CD4-positive, alpha-beta memory T cell (primary cell): ENCODE measurements around the gene LSM14B. TPM values are rescaled to one million over a fixed set of nuclear protein-coding genes. Genes with fewer than 3 reads are reported as not detected.

Source experiments
- CTCF ChIA-PET: fragments of 350-600 bp; sonication (Branson Sonifier 250); formaldehyde crosslinking; loops from one replicate; lab custom pipeline; 2021; ENCODE audit warnings: inconsistent platforms; ENCODE audit not compliant: partially characterized antibody; lab: Charles Lee
- POLR2A ChIA-PET: fragments of 350-600 bp; sonication (Branson Sonifier 250); formaldehyde crosslinking; loops from one replicate; lab custom pipeline; 2021; ENCODE audit not compliant: partially characterized antibody; lab: Charles Lee
- DNase-seq, 5 donors: peaks; one replicate each; pipeline versions ENCODE4 v3.0.0 to v3.0.0-alpha.2; 2020 to 2022; ENCODE audit warnings: mixed read lengths in 1 of 5
- H3K27ac ChIP-seq: one replicate; pipeline ENCODE4 v1.7.0; 2013; ENCODE audit warnings: low read depth, low read length
- H3K27me3 ChIP-seq: 2 replicates; pipeline ENCODE4 v1.7.0; 2013; ENCODE audit warnings: mild to moderate bottlenecking, low read length, moderate library complexity; ENCODE audit not compliant: insufficient read depth
- H3K36me3 ChIP-seq: 2 replicates; pipeline ENCODE4 v1.7.0; 2013; ENCODE audit warnings: mild to moderate bottlenecking, low read length, moderate library complexity; ENCODE audit not compliant: insufficient read depth
- H3K4me1 ChIP-seq: 2 replicates; pipeline ENCODE4 v1.7.0; 2013; ENCODE audit warnings: mild to moderate bottlenecking, low read length, moderate library complexity; ENCODE audit not compliant: insufficient read depth
- H3K4me3 ChIP-seq, 2 donors: one replicate each; pipeline ENCODE4 v1.7.0; 2013; ENCODE audit warnings: low read length in 2 of 2, mild to moderate bottlenecking in 1 of 2
- H3K9me3 ChIP-seq, 2 donors: one replicate each; pipeline ENCODE4 v1.7.0; 2013; ENCODE audit warnings: low read length in 2 of 2, control low read depth in 1 of 2; ENCODE audit not compliant: control insufficient read depth in 1 of 2
- H3K27ac Mint-ChIP-seq, 7 donors: one replicate each; pipeline ENCODE4 v1.8.0; 2020 to 2021; ENCODE audit warnings: mixed read lengths in 7 of 7, mild to moderate bottlenecking in 6 of 7, inconsistent platforms in 3 of 7, moderate library complexity in 3 of 7
- H3K27me3 Mint-ChIP-seq, 2 donors: one replicate each; pipeline ENCODE4 v1.8.0; 2020 to 2021; ENCODE audit warnings: mixed read lengths in 2 of 2
- H3K36me3 Mint-ChIP-seq, 2 donors: one replicate each; pipeline ENCODE4 v1.8.0; 2020 to 2021; ENCODE audit warnings: mixed read lengths in 2 of 2, inconsistent platforms in 1 of 2, mild to moderate bottlenecking in 1 of 2
- H3K4me1 Mint-ChIP-seq, 4 donors: one replicate each; pipeline ENCODE4 v1.8.0; 2020 to 2021; ENCODE audit warnings: mixed read lengths in 4 of 4, mild to moderate bottlenecking in 1 of 4
- H3K4me3 Mint-ChIP-seq, 8 donors: one replicate each; pipeline ENCODE4 v1.8.0; 2020 to 2021; ENCODE audit warnings: mixed read lengths in 8 of 8, mild to moderate bottlenecking in 7 of 8, moderate library complexity in 6 of 8, inconsistent platforms in 3 of 8
- H3K9me3 Mint-ChIP-seq, 8 donors: one replicate each; pipeline ENCODE4 v1.8.0; 2020 to 2021; ENCODE audit warnings: mixed read lengths in 8 of 8, mild to moderate bottlenecking in 5 of 8, inconsistent platforms in 3 of 8, moderate library complexity in 1 of 8
- intact Hi-C: fragments of 100-400 bp; cut with micrococcal nuclease; formaldehyde crosslinking; loops from one replicate; pipeline ENCODE4 v1.15.1; 2023
- polyA plus RNA-seq, 2 donors: library from polyadenylated mRNA; unstranded; fragments of 300-500 nt; fragmentation: Illumina TruSeq; gene quantifications; one replicate each; pipeline ENCODE4 v1.2.3, GENCODE V29; 2021
- total RNA-seq, 2 experiments: library from RNA; stranded (reverse); gene quantifications; one replicate each; pipeline ENCODE4 v1.2.3, GENCODE V29; 2021

The LSM14B gene
- total and polyA plus RNA-seq, 4 experiments from 2014 or later = 0.78 to 50.3 (median 24.8) TPM

GRCh38 chr20:62156592-62157386 lies 34.5 kb downstream of the LSM14B start:
- Histone ChIP-seq H3K4me1 (peaks cover 12% of the 10 kb centered on the region), H3K27ac (no peak overlapping the region), H3K9me3 (no peaks in the 10 kb centered on the region), H3K27me3 (no peaks in the 10 kb centered on the region), H3K4me3 (no peak overlapping the region), H3K36me3 (peaks cover 5% of the 10 kb centered on the region)
- Mint-ChIP-seq H3K9me3 (peaks cover 0 to 7% (median 0%) of the 10 kb centered on the region in 8 donors), H3K36me3 (peaks cover 30 to 38% of the 10 kb centered on the region in 2 donors), H3K27ac (no peak overlapping the region), H3K27me3 (no peaks in the 10 kb centered on the region), H3K4me1 (peaks cover 7 to 21% (median 15%) of the 10 kb centered on the region in 4 donors), H3K4me3 (no peak overlapping the region)
- POLR2A ChIA-PET = no interaction called here
- intact Hi-C loops = loop anchor here (1.0 kb wide), 1 partner anchor 145 kb away; no protein-coding TSS in a partner anchor
- DNase-seq = peak; percentile 67 to 71 (median 68)
- CTCF ChIA-PET = interaction anchor here (0.7 to 2.4 kb wide), 10 partner anchors 16 to 150 kb away, joined by 3 to 11 read pairs (median 3); no protein-coding TSS in a partner anchor

DNA sequence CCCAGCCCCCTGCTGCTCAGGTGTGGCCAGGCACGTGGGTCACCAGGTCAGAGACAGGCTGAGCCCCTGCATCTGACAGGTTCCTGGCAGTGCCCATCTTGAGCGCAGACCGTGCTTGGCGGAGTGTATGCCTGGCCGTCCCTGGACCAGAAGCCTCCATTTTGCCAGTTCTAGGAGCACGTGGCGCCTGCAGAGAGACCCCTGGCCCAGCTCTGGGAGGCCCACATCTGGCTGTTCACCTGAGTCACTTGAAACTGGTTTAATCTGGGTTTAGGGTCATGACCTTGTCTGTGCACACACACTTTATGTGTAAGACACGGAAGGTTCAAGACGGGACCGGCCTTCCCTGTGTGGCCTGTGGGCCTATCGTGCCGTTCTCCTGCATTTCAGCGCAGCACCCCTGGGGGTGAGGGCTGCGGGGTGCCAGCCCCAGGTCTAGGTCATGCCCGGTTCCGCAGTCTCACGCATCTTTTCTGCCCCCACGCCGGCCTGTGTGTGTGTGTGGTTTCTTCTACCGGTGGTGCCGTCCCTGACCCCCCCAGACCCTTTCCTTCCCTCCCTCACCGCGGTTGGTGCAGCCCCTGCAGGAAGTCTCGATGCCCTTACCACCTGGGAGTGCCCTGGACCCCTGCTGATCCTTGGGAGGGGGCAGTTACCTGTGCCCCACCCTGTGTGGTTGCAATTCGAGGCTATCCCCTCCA lies 35.3 kb downstream of the LSM14B start:
- no peaks in the 10 kb centered on the region for H3K27me3 ChIP-seq
- Mint-ChIP-seq H3K27ac (peak overlapping the region in 1 of 7 donors; percentile 41), H3K9me3 (peaks cover 0 to 7% (median 0%) of the 10 kb centered on the region in 8 donors), H3K4me1 (peaks cover 6 to 17% (median 13%) of the 10 kb centered on the region in 4 donors), H3K36me3 (peaks cover 32 to 33% of the 10 kb centered on the region in 2 donors), H3K27me3 (no peaks in the 10 kb centered on the region), H3K4me3 (no peak overlapping the region)
- H3K36me3 ChIP-seq = peaks cover 5% of the 10 kb centered on the region
- no peak overlapping the region for H3K4me3 ChIP-seq
- DNase-seq = no peak
- peaks cover 12% of the 10 kb centered on the region for H3K4me1 ChIP-seq
- no peak overlapping the region for H3K27ac ChIP-seq
- no peaks in the 10 kb centered on the region for H3K9me3 ChIP-seq
- intact Hi-C loops = loop anchor here (1.0 kb wide), 1 partner anchor 146 kb away; no protein-coding TSS in a partner anchor
- POLR2A ChIA-PET = no interaction called here
- CTCF ChIA-PET = interaction anchor here (2.4 kb wide), 1 partner anchor 146 kb away, joined by 11 read pairs; no protein-coding TSS in a partner anchor

GRCh38 chr20:62158088-62158400 lies 35.8 kb downstream of the LSM14B start:
- H3K4me3 Mint-ChIP-seq = no peak overlapping the region
- peaks cover 5% of the 10 kb centered on the region for H3K36me3 ChIP-seq
- no peak overlapping the region for H3K27ac ChIP-seq
- peaks cover 12% of the 10 kb centered on the region for H3K4me1 ChIP-seq
- POLR2A ChIA-PET = no interaction called here
- DNase-seq = no peak
- no peaks in the 10 kb centered on the region for H3K27me3 ChIP-seq
- no peak overlapping the region for H3K27ac Mint-ChIP-seq
- H3K36me3 Mint-ChIP-seq = peaks cover 27 to 29% of the 10 kb centered on the region in 2 donors
- H3K27me3 Mint-ChIP-seq = no peaks in the 10 kb centered on the region
- CTCF ChIA-PET = interaction anchor here (2.4 kb wide), 1 partner anchor 147 kb away, joined by 11 read pairs; no protein-coding TSS in a partner anchor
- intact Hi-C loops = no loop called here
- peaks cover 0 to 7% (median 0%) of the 10 kb centered on the region in 8 donors for H3K9me3 Mint-ChIP-seq
- peaks cover 4 to 17% (median 9%) of the 10 kb centered on the region in 4 donors for H3K4me1 Mint-ChIP-seq
- H3K4me3 ChIP-seq = no peak overlapping the region
- no peaks in the 10 kb centered on the region for H3K9me3 ChIP-seq

GRCh38 chr20:62158541-62158940 lies 36.3 kb downstream of the LSM14B start:
- Mint-ChIP-seq H3K4me3 (no peak overlapping the region), H3K4me1 (peaks cover 4 to 17% (median 9%) of the 10 kb centered on the region in 4 donors), H3K27me3 (no peaks in the 10 kb centered on the region), H3K9me3 (peaks cover 0 to 4% (median 0%) of the 10 kb centered on the region in 8 donors), H3K36me3 (peaks cover 22 to 26% of the 10 kb centered on the region in 2 donors), H3K27ac (no peak overlapping the region)
- Histone ChIP-seq H3K27ac (no peak overlapping the region), H3K9me3 (no peaks in the 10 kb centered on the region), H3K27me3 (no peaks in the 10 kb centered on the region), H3K36me3 (peaks cover 5% of the 10 kb centered on the region), H3K4me1 (peaks cover 12% of the 10 kb centered on the region), H3K4me3 (no peak overlapping the region)
- POLR2A ChIA-PET = no interaction called here
- intact Hi-C loops = no loop called here
- CTCF ChIA-PET = no interaction called here
- no peak for DNase-seq

DNA sequence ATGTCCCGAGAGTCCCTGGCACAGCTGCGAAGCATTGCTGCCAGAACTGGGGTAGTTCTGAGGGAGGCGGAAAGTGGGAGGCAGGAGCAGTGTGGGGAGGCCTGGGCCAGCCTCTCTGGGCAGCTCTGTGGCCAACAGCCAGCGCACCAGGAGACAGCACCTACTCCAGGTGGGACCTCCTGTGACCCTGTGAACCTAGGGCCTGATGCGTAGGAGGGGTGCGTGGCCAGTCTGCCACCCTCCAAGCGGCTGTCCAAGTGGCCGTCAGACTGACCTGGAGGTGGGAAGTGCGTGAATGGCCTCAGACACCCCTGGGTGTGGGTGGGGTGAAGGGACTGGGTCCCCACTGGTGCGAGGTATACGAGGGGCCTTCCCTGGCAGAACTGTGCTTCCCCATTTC lies 36.8 kb downstream of the LSM14B start:
- Histone ChIP-seq H3K4me1 (peaks cover 12% of the 10 kb centered on the region), H3K36me3 (peaks cover 5% of the 10 kb centered on the region), H3K27me3 (no peaks in the 10 kb centered on the region), H3K9me3 (no peaks in the 10 kb centered on the region), H3K27ac (no peak overlapping the region), H3K4me3 (no peak overlapping the region)
- ChIA-PET CTCF (no interaction called here), POLR2A (no interaction called here)
- H3K4me3 Mint-ChIP-seq = no peak overlapping the region
- no peak overlapping the region for H3K27ac Mint-ChIP-seq
- intact Hi-C loops = no loop called here
- H3K27me3 Mint-ChIP-seq = no peaks in the 10 kb centered on the region
- no peak for DNase-seq
- peaks cover 21 to 25% of the 10 kb centered on the region in 2 donors for H3K36me3 Mint-ChIP-seq
- no peaks in the 10 kb centered on the region for H3K9me3 Mint-ChIP-seq
- H3K4me1 Mint-ChIP-seq = peaks cover 4 to 17% (median 6%) of the 10 kb centered on the region in 4 donors

DNA sequence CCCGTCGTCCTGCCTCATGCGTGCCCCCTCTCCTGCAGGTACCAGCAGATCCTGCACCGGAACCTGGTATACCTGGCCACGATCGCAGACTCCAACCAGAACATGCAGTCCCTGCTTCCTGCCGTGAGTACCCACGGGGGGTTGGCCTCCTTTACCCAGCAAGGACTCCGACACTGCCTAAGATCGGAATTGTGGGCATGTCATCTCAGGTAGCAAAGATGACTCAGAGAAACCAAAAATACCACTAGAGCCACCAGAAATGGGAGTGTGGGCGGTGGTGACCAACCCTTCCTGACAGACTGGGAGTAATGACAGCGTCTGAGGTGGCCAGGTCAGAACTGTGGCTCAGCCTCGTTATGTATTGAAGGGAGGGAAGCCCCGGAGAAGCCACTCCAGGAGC lies 37.6 kb downstream of the LSM14B start:
- Histone ChIP-seq H3K27me3 (no peaks in the 10 kb centered on the region), H3K4me3 (no peak overlapping the region), H3K27ac (no peak overlapping the region), H3K9me3 (no peaks in the 10 kb centered on the region), H3K36me3 (peaks cover 6% of the 10 kb centered on the region), H3K4me1 (peaks cover 12% of the 10 kb centered on the region)
- H3K9me3 Mint-ChIP-seq = no peaks in the 10 kb centered on the region
- H3K27me3 Mint-ChIP-seq = no peaks in the 10 kb centered on the region
- H3K27ac Mint-ChIP-seq = peak overlapping the region in 5 of 7 donors; percentile 52 to 83 (median 68)
- POLR2A ChIA-PET = no interaction called here
- H3K36me3 Mint-ChIP-seq = peaks cover 14 to 23% of the 10 kb centered on the region in 2 donors
- DNase-seq = no peak
- peaks cover 4 to 17% (median 5%) of the 10 kb centered on the region in 4 donors for H3K4me1 Mint-ChIP-seq
- CTCF ChIA-PET = no interaction called here
- peak overlapping the region in 3 of 8 donors; percentile 18 to 46 (median 22) for H3K4me3 Mint-ChIP-seq
- intact Hi-C loops = no loop called here

- Histone ChIP-seq H3K9me3 (no peaks in the 10 kb centered on the region), H3K27me3 (no peaks in the 10 kb centered on the region), H3K36me3 (peaks cover 10% of the 10 kb centered on the region), H3K4me1 (peaks cover 12% of the 10 kb centered on the region), H3K4me3 (no peak overlapping the region), H3K27ac (no peak overlapping the region)
- Mint-ChIP-seq H3K27me3 (no peaks in the 10 kb centered on the region), H3K9me3 (no peaks in the 10 kb centered on the region), H3K27ac (peak overlapping the region in 3 of 7 donors; percentile 37 to 67 (median 46)), H3K4me3 (no peak overlapping the region), H3K4me1 (peaks cover 4 to 17% (median 5%) of the 10 kb centered on the region in 4 donors), H3K36me3 (peaks cover 13 to 22% of the 10 kb centered on the region in 2 donors)
- DNase-seq = no peak
- ChIA-PET CTCF (no interaction called here), POLR2A (no interaction called here)
- intact Hi-C loops = no loop called here
Observed at GRCh38 chr20:62160253-62160652, 38.0 kb downstream of the LSM14B start.
